GM19328 (cell line): ENCODE results near the gene FAM13A.
"Not testable (repeated sequence)": the region's sequence is repeated elsewhere in the genome, so short reads cannot be mapped to it uniquely, and the experiment has no call there.

Source experiments
- ATAC-seq: cut with Tn5 transposase; IDR thresholded peaks from one replicate; pipeline ENCODE4 v1.9.1; 2021; ENCODE audit warnings: mild to moderate bottlenecking, moderate library complexity; ENCODE audit not compliant: unreplicated experiment

FAM13A gene

GRCh38 chr4:88908521-88908920, 148.5 kb downstream of the FAM13A start:
- ATAC-seq: no peak

GRCh38 chr4:88908003-88908402, 149.0 kb downstream of the FAM13A start:
- ATAC-seq: no peak

GRCh38 chr4:88907478-88907877, 149.5 kb downstream of the FAM13A start:
- ATAC-seq: no peak

GRCh38 chr4:88904240-88904639, 152.7 kb downstream of the FAM13A start:
- ATAC-seq: not testable (repeated sequence)

GRCh38 chr4:88900432-88900831, 156.6 kb downstream of the FAM13A start:
- no peak for ATAC-seq

GRCh38 chr4:88897752-88898151, 159.2 kb downstream of the FAM13A start:
- no peak for ATAC-seq

GRCh38 chr4:88897180-88897579, 159.8 kb downstream of the FAM13A start:
- ATAC-seq: no peak

DNA sequence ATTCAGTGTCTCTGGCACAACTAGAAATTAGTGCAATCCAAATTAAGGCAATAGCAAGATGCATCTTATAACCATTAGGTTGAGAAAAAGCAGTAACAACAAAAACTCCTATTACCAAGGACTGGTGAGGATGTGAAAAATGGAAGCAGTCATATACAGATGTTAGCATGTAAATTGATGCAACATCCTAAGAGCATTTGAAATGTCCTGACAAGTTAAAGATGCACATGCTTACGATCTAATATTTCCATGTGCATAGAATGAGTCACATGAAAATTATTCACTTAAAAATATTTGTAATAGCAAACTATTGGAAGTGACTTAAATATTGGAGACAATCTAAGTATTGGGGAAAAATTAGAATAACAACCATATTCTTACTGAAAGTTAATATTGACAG, 163.0 kb downstream of the FAM13A start:
- ATAC-seq: no peak

DNA sequence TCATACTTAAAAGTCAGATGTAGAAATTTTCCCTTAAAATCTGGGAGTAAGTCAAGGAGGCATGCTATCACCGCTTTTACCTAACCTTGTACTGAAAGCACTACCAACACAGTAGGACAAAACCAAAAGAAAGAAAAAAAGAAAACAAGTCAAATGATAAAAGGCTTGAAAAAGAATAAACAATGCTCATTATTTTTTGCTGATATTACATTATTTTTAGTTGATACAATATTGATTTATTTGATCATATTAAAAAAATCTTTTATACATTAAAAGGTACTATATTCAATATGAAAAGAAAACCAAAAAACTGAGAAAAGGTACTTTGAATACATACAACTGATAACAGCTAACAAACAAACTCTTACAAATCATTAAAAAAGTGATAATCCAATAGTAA, 164.3 kb downstream of the FAM13A start:
- ATAC-seq: no peak

GRCh38 chr4:88891636-88892035, 165.3 kb downstream of the FAM13A start:
- no peak for ATAC-seq

- ATAC-seq: not testable (repeated sequence)
These were observed 169.6 kb downstream of the FAM13A start for GRCh38 chr4:88887409-88887808.

DNA sequence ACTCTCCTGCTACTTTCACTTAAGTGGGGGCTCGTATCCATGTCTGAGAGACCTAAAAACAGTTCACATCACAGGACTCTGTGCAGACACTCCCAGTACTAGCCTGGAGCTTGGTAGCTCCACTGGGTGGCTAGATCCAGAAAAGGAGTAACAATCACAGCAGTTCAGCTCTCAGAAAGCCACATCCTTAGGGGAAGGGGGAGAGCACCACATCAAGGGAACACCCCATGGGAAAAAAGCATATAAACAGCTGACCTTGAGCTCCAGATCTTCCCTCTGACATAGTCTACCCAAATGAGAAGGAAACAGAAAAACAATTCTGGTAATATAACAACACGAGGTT, 175.8 kb downstream of the FAM13A start:
- no peak for ATAC-seq

DNA sequence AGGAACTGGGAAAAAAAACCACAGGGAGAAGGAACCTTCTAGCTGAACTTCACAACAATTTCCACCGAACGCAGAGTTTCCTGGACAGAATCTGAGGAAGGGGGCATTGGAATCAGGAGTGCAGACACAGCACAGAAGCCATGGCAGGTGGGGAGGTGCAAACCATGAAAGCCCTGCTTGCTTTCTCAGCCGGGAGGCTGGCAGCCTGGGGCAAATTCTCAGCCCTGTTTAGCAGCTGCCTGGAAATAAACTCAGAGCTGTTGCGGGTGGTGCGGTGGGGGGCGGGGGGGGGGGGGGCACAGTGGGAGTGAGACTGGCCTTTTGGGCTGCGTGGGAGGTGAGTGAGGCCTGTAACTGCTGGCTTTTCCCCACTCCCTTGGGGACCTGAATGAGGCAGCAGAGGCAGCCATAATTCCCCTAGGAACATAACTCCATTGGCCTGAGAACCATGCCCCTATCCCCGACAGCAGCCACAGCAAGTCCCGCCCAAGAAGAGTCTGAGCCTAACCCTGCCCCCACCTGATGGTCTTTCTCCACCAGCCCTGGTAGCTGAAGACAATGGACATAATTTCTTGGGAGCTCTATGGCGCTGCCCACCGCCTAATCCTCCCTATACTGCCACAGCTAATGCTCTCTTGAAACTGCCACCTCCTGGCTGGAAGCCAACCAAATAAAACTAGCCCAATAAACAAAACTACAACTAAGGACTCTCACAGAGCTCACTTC, 176.3 kb downstream of the FAM13A start:
- ATAC-seq: no peak

GRCh38 chr4:88879991-88880390, 177.0 kb downstream of the FAM13A start:
- ATAC-seq: no peak

GRCh38 chr4:88878642-88879041, 178.3 kb downstream of the FAM13A start:
- ATAC-seq: no peak

- ATAC-seq: no peak
These were observed 186.6 kb downstream of the FAM13A start for GRCh38 chr4:88870428-88870827.

GRCh38 chr4:88868510-88868909, 188.5 kb downstream of the FAM13A start:
- ATAC-seq: no peak

DNA sequence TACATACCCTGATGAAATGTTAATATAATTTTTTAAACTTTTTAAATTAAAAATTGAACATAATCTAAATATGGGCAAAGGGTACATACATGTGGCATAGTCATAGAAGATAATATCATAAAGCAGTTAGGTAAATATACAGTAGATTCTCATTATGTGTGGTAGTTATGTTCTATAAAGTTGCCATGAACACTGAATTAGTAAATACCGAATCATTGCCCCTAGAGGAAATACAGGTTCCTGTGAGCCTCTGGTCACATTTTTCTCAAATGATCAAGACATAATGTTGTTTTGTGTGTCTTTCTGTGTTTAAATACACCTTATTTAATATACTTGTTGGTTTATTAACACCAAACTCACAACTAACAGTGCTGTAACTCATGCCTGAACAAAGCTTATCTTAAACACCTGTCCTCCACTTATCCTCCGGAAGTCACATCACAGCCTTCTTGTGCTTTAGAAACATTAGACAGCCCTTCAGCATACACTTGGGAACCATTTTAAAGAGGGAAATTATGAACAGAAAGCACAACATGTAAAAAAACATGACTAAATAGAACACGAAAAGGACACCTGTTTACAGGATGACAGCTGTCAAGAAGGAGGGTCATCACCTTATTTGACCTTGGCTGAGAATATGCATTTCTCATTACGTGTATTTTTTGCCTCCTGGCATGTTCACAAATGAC, 190.0 kb downstream of the FAM13A start:
- ATAC-seq: no peak

GRCh38 chr4:88865466-88865865, 191.5 kb downstream of the FAM13A start:
- no peak for ATAC-seq

DNA sequence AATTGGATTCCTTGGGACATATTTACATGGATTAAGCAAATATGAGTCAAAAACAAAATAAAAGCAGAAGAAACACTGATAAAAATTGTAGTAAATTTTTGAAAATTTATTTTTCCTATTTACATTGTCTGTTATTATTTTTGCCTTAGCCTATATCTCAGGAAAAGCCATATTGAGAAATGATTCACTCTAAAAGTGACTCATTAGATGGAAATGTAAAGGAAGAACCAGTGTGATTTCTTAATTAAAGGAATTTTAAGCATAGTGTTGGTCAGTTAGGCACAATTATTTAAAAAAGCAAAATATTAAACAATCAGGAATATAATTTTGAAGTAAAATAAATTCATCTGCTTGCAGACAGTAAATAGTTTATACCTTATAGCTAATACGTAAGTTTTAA, 191.9 kb downstream of the FAM13A start:
- no peak for ATAC-seq

DNA sequence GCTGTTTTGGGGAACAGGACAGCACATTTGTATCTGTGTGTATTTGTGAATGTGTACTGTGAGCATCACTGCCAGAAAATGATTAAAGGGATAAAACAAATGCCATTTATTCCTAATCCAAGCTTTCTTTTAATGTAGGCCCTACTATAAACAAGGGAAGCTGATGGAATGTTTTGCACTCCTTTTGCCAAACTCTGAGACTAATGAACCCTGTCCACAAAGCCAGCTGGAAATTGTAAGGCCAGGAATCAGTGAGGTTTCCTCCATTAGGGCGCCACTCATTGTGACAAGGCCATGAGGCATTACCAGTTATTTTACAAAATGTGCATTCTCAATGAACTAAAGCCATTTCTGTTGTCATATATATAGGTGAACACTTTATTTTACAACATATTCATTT, 196.4 kb downstream of the FAM13A start:
- no peak for ATAC-seq

DNA sequence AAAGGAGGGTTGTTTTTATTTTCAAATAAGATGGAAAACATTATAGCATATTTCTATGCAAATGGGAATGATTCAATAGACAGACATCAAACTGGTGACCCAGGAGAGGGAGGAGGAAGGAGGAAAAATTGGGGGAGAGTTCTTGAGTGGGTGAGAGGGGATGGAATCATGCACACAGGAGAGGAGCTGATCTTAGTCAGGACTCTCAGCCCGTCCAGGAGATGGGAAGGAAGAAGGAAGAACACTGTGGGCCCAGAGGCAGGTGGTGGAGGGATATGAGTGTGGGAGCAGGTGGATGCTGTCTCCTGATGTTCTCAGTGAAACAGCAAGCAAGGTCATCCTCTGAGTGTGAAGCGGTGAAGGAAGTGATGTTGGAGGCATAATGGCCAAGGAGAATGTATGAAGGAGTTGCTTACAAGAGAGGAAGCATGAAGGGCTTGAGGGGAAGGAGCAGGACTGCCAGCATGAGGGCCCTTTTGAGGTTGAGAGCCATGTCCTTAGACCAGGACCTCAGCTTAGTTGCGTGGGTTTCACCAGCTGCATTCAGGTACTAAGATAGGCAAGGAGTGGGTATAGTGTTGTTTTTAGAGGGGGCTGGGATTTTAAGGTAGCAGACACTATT, 197.7 kb downstream of the FAM13A start:
- no peak for ATAC-seq
